Measurements from ENCODE around the gene PHF20.
"Not testable (repeated sequence)": the region's sequence is repeated elsewhere in the genome, so short reads cannot be mapped to it uniquely, and the experiment has no call there.

DNA sequence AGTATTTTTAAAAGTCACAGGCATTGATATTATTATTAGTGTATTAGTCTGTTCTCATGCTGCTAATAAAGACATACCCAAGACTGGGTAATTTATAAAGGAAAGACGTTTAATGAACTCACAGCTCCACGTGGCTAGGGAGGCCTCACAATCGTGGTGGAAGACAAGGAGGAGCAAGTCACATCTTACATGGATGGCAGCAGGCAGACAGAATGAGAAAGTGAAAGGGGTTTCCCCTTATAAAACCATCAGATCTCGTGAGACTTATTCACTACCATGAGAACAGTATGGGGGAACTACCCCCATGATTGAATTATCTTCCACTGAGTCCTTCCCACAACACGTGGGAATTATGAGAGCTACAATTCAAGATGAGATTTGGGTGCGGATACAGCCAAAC is 187.5 kb downstream of the PHF20 start:
- TF ChIP-seq ZNF274 (IDR thresholded peaks at IDR 0.05; ENCODE audit: borderline replicate concordance, extremely low read depth, low read length); POLR2AphosphoS5 (IDR thresholded peaks at IDR 0.05; ENCODE audit: low read depth, low read length); POLR2A (IDR thresholded peaks at IDR 0.05; ENCODE audit: control extremely low read depth in 1 of 2, low read depth in 2 of 2, low read length in 2 of 2); GABPA (IDR thresholded peaks at IDR 0.05; ENCODE audit: borderline replicate concordance, insufficient read depth, low read length); RAD21 (IDR thresholded peaks at IDR 0.05 in 1 of 2, conservative IDR thresholded peaks at IDR 0.05 in 1 of 2; ENCODE audit: low read depth in 2 of 2, low read length in 2 of 2); BACH1 (IDR thresholded peaks at IDR 0.05; ENCODE audit: low read length); EZH2 (IDR thresholded peaks at IDR 0.05; ENCODE audit: low read depth, low read length, severe bottlenecking); SUZ12 (IDR thresholded peaks at IDR 0.05; ENCODE audit: low read length); TCF12 (IDR thresholded peaks at IDR 0.05; ENCODE audit: low read depth, low read length); SAP30 (IDR thresholded peaks at IDR 0.05; ENCODE audit: insufficient read depth, insufficient replicate concordance, low read length); SRF (IDR thresholded peaks at IDR 0.05; ENCODE audit: low read depth, low read length); CTBP2 (IDR thresholded peaks at IDR 0.05; ENCODE audit: borderline replicate concordance, insufficient read depth, insufficient read length, low read length): not testable (repeated sequence)
- TF ChIP-seq, protein P1, sequence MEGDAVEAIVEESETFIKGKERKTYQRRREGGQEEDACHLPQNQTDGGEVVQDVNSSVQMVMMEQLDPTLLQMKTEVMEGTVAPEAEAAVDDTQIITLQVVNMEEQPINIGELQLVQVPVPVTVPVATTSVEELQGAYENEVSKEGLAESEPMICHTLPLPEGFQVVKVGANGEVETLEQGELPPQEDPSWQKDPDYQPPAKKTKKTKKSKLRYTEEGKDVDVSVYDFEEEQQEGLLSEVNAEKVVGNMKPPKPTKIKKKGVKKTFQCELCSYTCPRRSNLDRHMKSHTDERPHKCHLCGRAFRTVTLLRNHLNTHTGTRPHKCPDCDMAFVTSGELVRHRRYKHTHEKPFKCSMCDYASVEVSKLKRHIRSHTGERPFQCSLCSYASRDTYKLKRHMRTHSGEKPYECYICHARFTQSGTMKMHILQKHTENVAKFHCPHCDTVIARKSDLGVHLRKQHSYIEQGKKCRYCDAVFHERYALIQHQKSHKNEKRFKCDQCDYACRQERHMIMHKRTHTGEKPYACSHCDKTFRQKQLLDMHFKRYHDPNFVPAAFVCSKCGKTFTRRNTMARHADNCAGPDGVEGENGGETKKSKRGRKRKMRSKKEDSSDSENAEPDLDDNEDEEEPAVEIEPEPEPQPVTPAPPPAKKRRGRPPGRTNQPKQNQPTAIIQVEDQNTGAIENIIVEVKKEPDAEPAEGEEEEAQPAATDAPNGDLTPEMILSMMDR (IDR thresholded peaks at IDR 0.05; ENCODE audit: control extremely low read depth in 1 of 3, insufficient read depth in 1 of 3, low read depth in 1 of 3, low read length in 3 of 3), result not testable (repeated sequence)
